22Rv1 (cell line): Measurements from ENCODE around the gene AHDC1.

Source experiments
- ZFX ChIP-seq: fragments of 450-650 bp; IDR thresholded peaks from 2 replicates; pipeline ENCODE4 v1.6.1; 2017; ENCODE audit warnings: antibody characterized with exemption, borderline replicate concordance
- TF ChIP-seq, protein P1 (sequence below): fragments of 450-650 bp; IDR thresholded peaks from 2 replicates; pipeline ENCODE4 v1.5.1; 2017; ENCODE audit warnings: mild to moderate bottlenecking

DNA sequence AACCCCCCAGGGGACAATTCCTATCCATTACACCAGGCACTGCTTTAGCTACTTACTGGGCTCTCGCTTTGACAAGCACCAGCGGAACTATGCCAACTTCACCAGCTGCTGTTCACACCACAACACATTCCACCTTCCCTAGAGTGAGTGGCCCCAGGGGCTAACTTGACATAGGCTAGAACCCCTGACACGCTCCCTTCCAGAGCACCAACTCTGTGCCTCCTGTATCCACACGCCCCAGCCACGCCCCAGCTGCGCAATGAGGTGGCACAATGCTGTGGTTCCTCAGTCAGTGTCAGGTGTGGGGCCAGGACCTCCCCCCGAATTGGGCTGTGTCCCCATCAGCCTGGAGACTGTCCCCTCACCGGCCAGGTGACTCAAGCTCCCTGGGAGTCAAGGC is 42.7 kb upstream of the AHDC1 start:
- TF ChIP-seq, protein P1, sequence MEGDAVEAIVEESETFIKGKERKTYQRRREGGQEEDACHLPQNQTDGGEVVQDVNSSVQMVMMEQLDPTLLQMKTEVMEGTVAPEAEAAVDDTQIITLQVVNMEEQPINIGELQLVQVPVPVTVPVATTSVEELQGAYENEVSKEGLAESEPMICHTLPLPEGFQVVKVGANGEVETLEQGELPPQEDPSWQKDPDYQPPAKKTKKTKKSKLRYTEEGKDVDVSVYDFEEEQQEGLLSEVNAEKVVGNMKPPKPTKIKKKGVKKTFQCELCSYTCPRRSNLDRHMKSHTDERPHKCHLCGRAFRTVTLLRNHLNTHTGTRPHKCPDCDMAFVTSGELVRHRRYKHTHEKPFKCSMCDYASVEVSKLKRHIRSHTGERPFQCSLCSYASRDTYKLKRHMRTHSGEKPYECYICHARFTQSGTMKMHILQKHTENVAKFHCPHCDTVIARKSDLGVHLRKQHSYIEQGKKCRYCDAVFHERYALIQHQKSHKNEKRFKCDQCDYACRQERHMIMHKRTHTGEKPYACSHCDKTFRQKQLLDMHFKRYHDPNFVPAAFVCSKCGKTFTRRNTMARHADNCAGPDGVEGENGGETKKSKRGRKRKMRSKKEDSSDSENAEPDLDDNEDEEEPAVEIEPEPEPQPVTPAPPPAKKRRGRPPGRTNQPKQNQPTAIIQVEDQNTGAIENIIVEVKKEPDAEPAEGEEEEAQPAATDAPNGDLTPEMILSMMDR: no peak
- no peak for TF ChIP-seq ZFX
